Activated naive CD4-positive, alpha-beta T cell (primary cell): Measurements from ENCODE around the gene LAPTM5.

Source experiments
- DNase-seq, 4 experiments: peaks; one replicate each; lab custom pipeline; 2025; lab: John Stamatoyannopoulos, UW

LAPTM5 gene

GRCh38 chr1:30714536-30715090, 43.0 kb downstream of the LAPTM5 start:
- DNase-seq: no peak

GRCh38 chr1:30714025-30714424, 43.5 kb downstream of the LAPTM5 start:
- DNase-seq: no peak

GRCh38 chr1:30713311-30713710, 44.3 kb downstream of the LAPTM5 start:
- DNase-seq: no peak

- DNase-seq: no peak
Observed at GRCh38 chr1:30712583-30712982, 45.0 kb downstream of the LAPTM5 start.

- DNase-seq: no peak
Observed at GRCh38 chr1:30710407-30710806, 47.2 kb downstream of the LAPTM5 start.

GRCh38 chr1:30708361-30708728, 49.2 kb downstream of the LAPTM5 start:
- DNase-seq: no peak

- peak in 3 of 4 experiments; percentile 16 to 64 (median 53) for DNase-seq
Observed at GRCh38 chr1:30707412-30708360, 49.9 kb downstream of the LAPTM5 start.

- no peak for DNase-seq
Observed at GRCh38 chr1:30706528-30706927, 51.0 kb downstream of the LAPTM5 start.

GRCh38 chr1:30705698-30706097, 51.9 kb downstream of the LAPTM5 start:
- no peak for DNase-seq

GRCh38 chr1:30704765-30705509, 52.6 kb downstream of the LAPTM5 start:
- no peak for DNase-seq

- DNase-seq: no peak
Observed at GRCh38 chr1:30704271-30704670, 53.3 kb downstream of the LAPTM5 start.

- DNase-seq: no peak
Observed at GRCh38 chr1:30702823-30703222, 54.8 kb downstream of the LAPTM5 start.

- no peak for DNase-seq
Observed at GRCh38 chr1:30701258-30701633, 56.3 kb downstream of the LAPTM5 start.

- DNase-seq: no peak
Observed at GRCh38 chr1:30700528-30701257, 56.9 kb downstream of the LAPTM5 start.

GRCh38 chr1:30699762-30700161, 57.8 kb downstream of the LAPTM5 start:
- no peak for DNase-seq

- no peak for DNase-seq
Observed at GRCh38 chr1:30698401-30698981, 59.1 kb downstream of the LAPTM5 start.

- DNase-seq: no peak
Observed at GRCh38 chr1:30697571-30698376, 59.8 kb downstream of the LAPTM5 start.

- DNase-seq: no peak
Observed at GRCh38 chr1:30696831-30697230, 60.7 kb downstream of the LAPTM5 start.

GRCh38 chr1:30695439-30695841, 62.1 kb downstream of the LAPTM5 start:
- DNase-seq: no peak

GRCh38 chr1:30694280-30695175, 63.0 kb downstream of the LAPTM5 start:
- no peak for DNase-seq
